DND-41 (cell line): Measurements from ENCODE around the gene PDGFB.

Experiments used
- ATAC-seq: fragments of 200-7000 bp; cut with Tn5 transposase; 3 replicates; pipeline ENCODE4 v1.9.1; 2021; ENCODE audit warnings: low read depth; ENCODE audit not compliant: insufficient read depth
- DNase-seq: peaks from one replicate; pipeline ENCODE4 v3.0.0-alpha.2; 2020
- H2AFZ ChIP-seq: 2 replicates; pipeline ENCODE4 v1.6.0; 2012; ENCODE audit warnings: low read depth, low read length
- H3K27ac ChIP-seq: 2 replicates; pipeline ENCODE4 v1.5.1; 2012; ENCODE audit warnings: low read length, inconsistent platforms
- H3K27me3 ChIP-seq: fragments of 200-600 bp; sonication (generic); 2 replicates; pipeline ENCODE4 v1.6.0; 2012; ENCODE audit warnings: low read length, mild to moderate bottlenecking, inconsistent platforms; ENCODE audit not compliant: insufficient read depth, poor library complexity
- H3K36me3 ChIP-seq: 2 replicates; pipeline ENCODE4 v1.5.1; 2012; ENCODE audit warnings: low read length, inconsistent platforms; ENCODE audit not compliant: insufficient read depth
- H3K4me1 ChIP-seq: 2 replicates; pipeline ENCODE4 v1.5.1; 2012; ENCODE audit warnings: mild to moderate bottlenecking, low read length; ENCODE audit not compliant: insufficient read depth
- H3K4me2 ChIP-seq: 2 replicates; pipeline ENCODE4 v1.6.0; 2012; ENCODE audit warnings: mild to moderate bottlenecking, moderate library complexity, low read length, inconsistent platforms; ENCODE audit not compliant: insufficient read depth
- H3K4me3 ChIP-seq, 2 experiments: fragments of 200-600 bp in 1 of 2; shearing (Covaris generic) in 1 of 2; 2 replicates each; pipeline ENCODE4 v1.5.1; 2012 to 2016; ENCODE audit warnings: inconsistent platforms in 2 of 2, low read length in 2 of 2, mild to moderate bottlenecking in 2 of 2, low read depth in 1 of 2, moderate library complexity in 1 of 2
- H3K79me2 ChIP-seq: 2 replicates; pipeline ENCODE4 v1.6.0; 2012; ENCODE audit warnings: low read length, inconsistent platforms; ENCODE audit not compliant: insufficient read depth
- H3K9ac ChIP-seq: 2 replicates; pipeline ENCODE4 v1.6.0; 2012; ENCODE audit warnings: low read depth, mild to moderate bottlenecking, inconsistent platforms, low read length, moderate library complexity
- H3K9me3 ChIP-seq: 2 replicates; pipeline ENCODE4 v1.5.1; 2012; ENCODE audit warnings: low read length, moderate library complexity, mild to moderate bottlenecking, inconsistent platforms; ENCODE audit not compliant: insufficient read depth, severe bottlenecking
- H4K20me1 ChIP-seq: 2 replicates; pipeline ENCODE4 v1.6.0; 2012; ENCODE audit warnings: low read length; ENCODE audit not compliant: insufficient read depth
- EZH2 ChIP-seq: IDR thresholded peaks from 3 replicates; pipeline ENCODE4 v1.6.1; 2012; ENCODE audit warnings: borderline replicate concordance, low read depth, mild to moderate bottlenecking, moderate library complexity, low read length, inconsistent platforms; ENCODE audit not compliant: severe bottlenecking
- TF ChIP-seq, protein P1 (sequence below): IDR thresholded peaks from 2 replicates; pipeline ENCODE4 v1.5.1; 2012; ENCODE audit warnings: borderline replicate concordance, low read length, moderate library complexity, mild to moderate bottlenecking; ENCODE audit not compliant: poor library complexity, severe bottlenecking; ENCODE audit errors: extremely low read depth

Gene PDGFB

GRCh38 chr22:39205344-39206021 lies 39.3 kb downstream of the PDGFB start:
- Histone ChIP-seq H3K4me3 (no peak overlapping the region), H3K27ac (no peak overlapping the region), H4K20me1 (peaks cover 4% of the 10 kb centered on the region; the same call in 1 of the 2 replicates), H3K36me3 (no peaks in the 10 kb centered on the region), H2AFZ (no peak overlapping the region), H3K9ac (no peak overlapping the region), H3K9me3 (no peaks in the 10 kb centered on the region), H3K4me1 (peaks cover 10% of the 10 kb centered on the region; the same call in 1 of the 2 replicates), H3K79me2 (no peaks in the 10 kb centered on the region), H3K27me3 (no peaks in the 10 kb centered on the region), H3K4me2 (no peak overlapping the region)
- DNase-seq (peak; percentile 53), ATAC-seq (peak; percentile 72)
- TF ChIP-seq EZH2, result no peak
- TF ChIP-seq, protein P1, sequence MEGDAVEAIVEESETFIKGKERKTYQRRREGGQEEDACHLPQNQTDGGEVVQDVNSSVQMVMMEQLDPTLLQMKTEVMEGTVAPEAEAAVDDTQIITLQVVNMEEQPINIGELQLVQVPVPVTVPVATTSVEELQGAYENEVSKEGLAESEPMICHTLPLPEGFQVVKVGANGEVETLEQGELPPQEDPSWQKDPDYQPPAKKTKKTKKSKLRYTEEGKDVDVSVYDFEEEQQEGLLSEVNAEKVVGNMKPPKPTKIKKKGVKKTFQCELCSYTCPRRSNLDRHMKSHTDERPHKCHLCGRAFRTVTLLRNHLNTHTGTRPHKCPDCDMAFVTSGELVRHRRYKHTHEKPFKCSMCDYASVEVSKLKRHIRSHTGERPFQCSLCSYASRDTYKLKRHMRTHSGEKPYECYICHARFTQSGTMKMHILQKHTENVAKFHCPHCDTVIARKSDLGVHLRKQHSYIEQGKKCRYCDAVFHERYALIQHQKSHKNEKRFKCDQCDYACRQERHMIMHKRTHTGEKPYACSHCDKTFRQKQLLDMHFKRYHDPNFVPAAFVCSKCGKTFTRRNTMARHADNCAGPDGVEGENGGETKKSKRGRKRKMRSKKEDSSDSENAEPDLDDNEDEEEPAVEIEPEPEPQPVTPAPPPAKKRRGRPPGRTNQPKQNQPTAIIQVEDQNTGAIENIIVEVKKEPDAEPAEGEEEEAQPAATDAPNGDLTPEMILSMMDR, result no peak

- peaks cover 4% of the 10 kb centered on the region; the same call in 1 of the 2 replicates for H4K20me1 ChIP-seq
- H3K4me3 ChIP-seq, result no peak overlapping the region
- H3K36me3 ChIP-seq, result no peaks in the 10 kb centered on the region
- TF ChIP-seq, protein P1, result no peak
- TF ChIP-seq EZH2, result no peak
- no peaks in the 10 kb centered on the region for H3K9me3 ChIP-seq
- H2AFZ ChIP-seq, result no peak overlapping the region
- no peak for ATAC-seq
- no peak overlapping the region for H3K9ac ChIP-seq
- H3K4me2 ChIP-seq, result no peak overlapping the region
- no peak overlapping the region for H3K27ac ChIP-seq
- no peaks in the 10 kb centered on the region for H3K27me3 ChIP-seq
- DNase-seq, result no peak
- H3K4me1 ChIP-seq, result peaks cover 10% of the 10 kb centered on the region; the same call in 1 of the 2 replicates
- H3K79me2 ChIP-seq, result no peaks in the 10 kb centered on the region
Observed at GRCh38 chr22:39204216-39204615, 40.6 kb downstream of the PDGFB start.

DNA sequence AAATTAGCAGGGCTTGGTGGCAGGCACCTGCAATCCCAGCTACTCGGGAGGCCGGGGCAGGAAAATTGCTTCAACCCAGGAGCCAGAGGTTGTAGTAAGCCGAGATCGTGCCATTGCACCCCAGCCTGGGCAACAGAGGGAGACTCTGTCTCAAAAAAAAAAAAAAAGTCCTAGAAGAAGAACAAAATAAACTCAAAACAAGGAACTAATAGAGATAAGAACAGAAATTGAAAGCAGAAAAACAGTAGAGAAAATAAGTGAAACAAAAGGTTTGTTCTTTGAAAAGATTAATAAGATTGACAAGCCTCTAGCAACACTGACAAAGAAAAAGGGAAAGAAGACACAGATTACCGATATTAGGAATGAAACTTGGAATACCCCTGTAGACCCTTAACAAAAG lies 47.2 kb downstream of the PDGFB start:
- TF ChIP-seq EZH2, result no peak
- TF ChIP-seq, protein P1, result no peak
- Histone ChIP-seq H3K4me1 (no peaks in the 10 kb centered on the region), H3K4me3 (no peak overlapping the region), H4K20me1 (no peaks in the 10 kb centered on the region), H3K9ac (no peak overlapping the region), H3K9me3 (no peaks in the 10 kb centered on the region), H3K4me2 (no peak overlapping the region), H3K79me2 (no peaks in the 10 kb centered on the region), H2AFZ (no peak overlapping the region), H3K27me3 (no peaks in the 10 kb centered on the region), H3K27ac (no peak overlapping the region), H3K36me3 (no peaks in the 10 kb centered on the region)
- ATAC-seq (no peak), DNase-seq (no peak)
